ENCODE data around the gene RBBP8. TPM values are rescaled to one million over a fixed set of nuclear protein-coding genes. Genes with fewer than 3 reads are reported as not detected.

Gene RBBP8
- total RNA-seq, 1 donor from 2014 or later: 10.4 TPM

GRCh38 chr18:22983175-22983574 is 50.0 kb downstream of the RBBP8 start:
- H3K27me3 ChIP-seq (ENCODE audit: control insufficient read depth in 3 of 3, insufficient read depth in 3 of 3, low read length in 3 of 3): no peaks in the 10 kb centered on the region
- no peaks in the 10 kb centered on the region for H3K9me3 ChIP-seq (ENCODE audit: control insufficient read depth in 3 of 3, low read length in 3 of 3)
- H3K4me1 ChIP-seq (ENCODE audit: control insufficient read depth in 3 of 3, insufficient read depth in 3 of 3, low read length in 3 of 3): no peaks in the 10 kb centered on the region
- no peak overlapping the region for H3K9ac ChIP-seq (ENCODE audit: low read depth in 1 of 3, low read length in 3 of 3)
- H3K4me3 ChIP-seq (ENCODE audit: low read length in 3 of 3): no peak overlapping the region
- H3K27ac ChIP-seq (ENCODE audit: low read depth, low read length): no peak overlapping the region
- H3K36me3 ChIP-seq (ENCODE audit: control insufficient read depth in 3 of 3, insufficient read depth in 3 of 3, low read length in 3 of 3): peaks cover 0 to 4% (median 0%) of the 10 kb centered on the region in 3 donors

GRCh38 chr18:22985250-22985649 is 52.1 kb downstream of the RBBP8 start:
- H3K27me3 ChIP-seq (ENCODE audit: control insufficient read depth in 3 of 3, insufficient read depth in 3 of 3, low read length in 3 of 3): no peaks in the 10 kb centered on the region
- no peak overlapping the region for H3K9ac ChIP-seq (ENCODE audit: low read depth in 1 of 3, low read length in 3 of 3)
- H3K27ac ChIP-seq (ENCODE audit: low read depth, low read length): no peak overlapping the region
- H3K9me3 ChIP-seq (ENCODE audit: control insufficient read depth in 3 of 3, low read length in 3 of 3): no peaks in the 10 kb centered on the region
- no peaks in the 10 kb centered on the region for H3K4me1 ChIP-seq (ENCODE audit: control insufficient read depth in 3 of 3, insufficient read depth in 3 of 3, low read length in 3 of 3)
- peaks cover 0 to 4% (median 0%) of the 10 kb centered on the region in 3 donors for H3K36me3 ChIP-seq (ENCODE audit: control insufficient read depth in 3 of 3, insufficient read depth in 3 of 3, low read length in 3 of 3)
- H3K4me3 ChIP-seq (ENCODE audit: low read length in 3 of 3): no peak overlapping the region

- H3K4me1 ChIP-seq (ENCODE audit: control insufficient read depth in 3 of 3, insufficient read depth in 3 of 3, low read length in 3 of 3): no peaks in the 10 kb centered on the region
- no peak overlapping the region for H3K27ac ChIP-seq (ENCODE audit: low read depth, low read length)
- H3K4me3 ChIP-seq (ENCODE audit: low read length in 3 of 3): no peak overlapping the region
- peaks cover 0 to 5% (median 0%) of the 10 kb centered on the region in 3 donors for H3K36me3 ChIP-seq (ENCODE audit: control insufficient read depth in 3 of 3, insufficient read depth in 3 of 3, low read length in 3 of 3)
- H3K9me3 ChIP-seq (ENCODE audit: control insufficient read depth in 3 of 3, low read length in 3 of 3): no peaks in the 10 kb centered on the region
- no peak overlapping the region for H3K9ac ChIP-seq (ENCODE audit: low read depth in 1 of 3, low read length in 3 of 3)
- H3K27me3 ChIP-seq (ENCODE audit: control insufficient read depth in 3 of 3, insufficient read depth in 3 of 3, low read length in 3 of 3): no peaks in the 10 kb centered on the region
These were observed 54.5 kb downstream of the RBBP8 start for GRCh38 chr18:22987547-22988189.

GRCh38 chr18:22988208-22988607 is 55.1 kb downstream of the RBBP8 start:
- H3K4me1 ChIP-seq (ENCODE audit: control insufficient read depth in 3 of 3, insufficient read depth in 3 of 3, low read length in 3 of 3): no peaks in the 10 kb centered on the region
- no peak overlapping the region for H3K4me3 ChIP-seq (ENCODE audit: low read length in 3 of 3)
- no peak overlapping the region for H3K27ac ChIP-seq (ENCODE audit: low read depth, low read length)
- peaks cover 0 to 5% (median 0%) of the 10 kb centered on the region in 3 donors for H3K36me3 ChIP-seq (ENCODE audit: control insufficient read depth in 3 of 3, insufficient read depth in 3 of 3, low read length in 3 of 3)
- no peaks in the 10 kb centered on the region for H3K27me3 ChIP-seq (ENCODE audit: control insufficient read depth in 3 of 3, insufficient read depth in 3 of 3, low read length in 3 of 3)
- H3K9ac ChIP-seq (ENCODE audit: low read depth in 1 of 3, low read length in 3 of 3): no peak overlapping the region
- H3K9me3 ChIP-seq (ENCODE audit: control insufficient read depth in 3 of 3, low read length in 3 of 3): no peaks in the 10 kb centered on the region

GRCh38 chr18:22998344-22998743 is 65.2 kb downstream of the RBBP8 start:
- Histone ChIP-seq H3K4me3 (ENCODE audit: low read length in 3 of 3) (no peak overlapping the region), H3K9me3 (ENCODE audit: control insufficient read depth in 3 of 3, low read length in 3 of 3) (no peaks in the 10 kb centered on the region), H3K36me3 (ENCODE audit: control insufficient read depth in 3 of 3, insufficient read depth in 3 of 3, low read length in 3 of 3) (no peaks in the 10 kb centered on the region), H3K27ac (ENCODE audit: low read depth, low read length) (no peak overlapping the region), H3K27me3 (ENCODE audit: control insufficient read depth in 3 of 3, insufficient read depth in 3 of 3, low read length in 3 of 3) (no peaks in the 10 kb centered on the region), H3K9ac (ENCODE audit: low read depth in 1 of 3, low read length in 3 of 3) (no peak overlapping the region), H3K4me1 (ENCODE audit: control insufficient read depth in 3 of 3, insufficient read depth in 3 of 3, low read length in 3 of 3) (no peaks in the 10 kb centered on the region)

- H3K36me3 ChIP-seq (ENCODE audit: control insufficient read depth in 3 of 3, insufficient read depth in 3 of 3, low read length in 3 of 3): no peaks in the 10 kb centered on the region
- H3K4me1 ChIP-seq (ENCODE audit: control insufficient read depth in 3 of 3, insufficient read depth in 3 of 3, low read length in 3 of 3): no peaks in the 10 kb centered on the region
- H3K27ac ChIP-seq (ENCODE audit: low read depth, low read length): no peak overlapping the region
- H3K9me3 ChIP-seq (ENCODE audit: control insufficient read depth in 3 of 3, low read length in 3 of 3): no peaks in the 10 kb centered on the region
- H3K4me3 ChIP-seq (ENCODE audit: low read length in 3 of 3): no peak overlapping the region
- no peak overlapping the region for H3K9ac ChIP-seq (ENCODE audit: low read depth in 1 of 3, low read length in 3 of 3)
- H3K27me3 ChIP-seq (ENCODE audit: control insufficient read depth in 3 of 3, insufficient read depth in 3 of 3, low read length in 3 of 3): no peaks in the 10 kb centered on the region
These were observed 66.1 kb downstream of the RBBP8 start for GRCh38 chr18:22999212-22999611.

- H3K27ac ChIP-seq (ENCODE audit: low read depth, low read length): no peak overlapping the region
- H3K36me3 ChIP-seq (ENCODE audit: control insufficient read depth in 3 of 3, insufficient read depth in 3 of 3, low read length in 3 of 3): no peaks in the 10 kb centered on the region
- H3K9ac ChIP-seq (ENCODE audit: low read depth in 1 of 3, low read length in 3 of 3): no peak overlapping the region
- H3K9me3 ChIP-seq (ENCODE audit: control insufficient read depth in 3 of 3, low read length in 3 of 3): no peaks in the 10 kb centered on the region
- no peaks in the 10 kb centered on the region for H3K27me3 ChIP-seq (ENCODE audit: control insufficient read depth in 3 of 3, insufficient read depth in 3 of 3, low read length in 3 of 3)
- H3K4me1 ChIP-seq (ENCODE audit: control insufficient read depth in 3 of 3, insufficient read depth in 3 of 3, low read length in 3 of 3): no peaks in the 10 kb centered on the region
- H3K4me3 ChIP-seq (ENCODE audit: low read length in 3 of 3): no peak overlapping the region
These were observed 66.5 kb downstream of the RBBP8 start for GRCh38 chr18:22999647-23000046.

- no peaks in the 10 kb centered on the region for H3K27me3 ChIP-seq (ENCODE audit: control insufficient read depth in 3 of 3, insufficient read depth in 3 of 3, low read length in 3 of 3)
- no peak overlapping the region for H3K27ac ChIP-seq (ENCODE audit: low read depth, low read length)
- no peak overlapping the region for H3K4me3 ChIP-seq (ENCODE audit: low read length in 3 of 3)
- H3K9me3 ChIP-seq (ENCODE audit: control insufficient read depth in 3 of 3, low read length in 3 of 3): no peaks in the 10 kb centered on the region
- H3K9ac ChIP-seq (ENCODE audit: low read depth in 1 of 3, low read length in 3 of 3): no peak overlapping the region
- H3K4me1 ChIP-seq (ENCODE audit: control insufficient read depth in 3 of 3, insufficient read depth in 3 of 3, low read length in 3 of 3): no peaks in the 10 kb centered on the region
- H3K36me3 ChIP-seq (ENCODE audit: control insufficient read depth in 3 of 3, insufficient read depth in 3 of 3, low read length in 3 of 3): no peaks in the 10 kb centered on the region
These were observed 70.2 kb downstream of the RBBP8 start for GRCh38 chr18:23003289-23003688.

- Histone ChIP-seq H3K4me3 (ENCODE audit: low read length in 3 of 3) (no peak overlapping the region), H3K27me3 (ENCODE audit: control insufficient read depth in 3 of 3, insufficient read depth in 3 of 3, low read length in 3 of 3) (no peaks in the 10 kb centered on the region), H3K36me3 (ENCODE audit: control insufficient read depth in 3 of 3, insufficient read depth in 3 of 3, low read length in 3 of 3) (no peaks in the 10 kb centered on the region), H3K27ac (ENCODE audit: low read depth, low read length) (no peak overlapping the region), H3K9me3 (ENCODE audit: control insufficient read depth in 3 of 3, low read length in 3 of 3) (no peaks in the 10 kb centered on the region), H3K9ac (ENCODE audit: low read depth in 1 of 3, low read length in 3 of 3) (no peak overlapping the region), H3K4me1 (ENCODE audit: control insufficient read depth in 3 of 3, insufficient read depth in 3 of 3, low read length in 3 of 3) (no peaks in the 10 kb centered on the region)
These were observed 79.1 kb downstream of the RBBP8 start for GRCh38 chr18:23012249-23012648.

GRCh38 chr18:23020555-23021294 is 87.6 kb downstream of the RBBP8 start:
- Histone ChIP-seq H3K4me1 (ENCODE audit: control insufficient read depth in 3 of 3, insufficient read depth in 3 of 3, low read length in 3 of 3) (no peaks in the 10 kb centered on the region), H3K27me3 (ENCODE audit: control insufficient read depth in 3 of 3, insufficient read depth in 3 of 3, low read length in 3 of 3) (no peaks in the 10 kb centered on the region), H3K27ac (ENCODE audit: low read depth, low read length) (no peak overlapping the region), H3K9me3 (ENCODE audit: control insufficient read depth in 3 of 3, low read length in 3 of 3) (no peaks in the 10 kb centered on the region), H3K36me3 (ENCODE audit: control insufficient read depth in 3 of 3, insufficient read depth in 3 of 3, low read length in 3 of 3) (no peaks in the 10 kb centered on the region), H3K9ac (ENCODE audit: low read depth in 1 of 3, low read length in 3 of 3) (no peak overlapping the region), H3K4me3 (ENCODE audit: low read length in 3 of 3) (no peak overlapping the region)
